Large intestine (tissue), 3 donors: ENCODE data around the gene ZNF552. TPM values are rescaled to one million over a fixed set of nuclear protein-coding genes. Genes with fewer than 3 reads are reported as not detected.
"Not testable (repeated sequence)": the region's sequence is repeated elsewhere in the genome, so short reads cannot be mapped to it uniquely, and the experiment has no call there.

ENCODE experiments used
- DNase-seq, 2 donors: peaks; one replicate each; pipeline versions ENCODE4 v3.0.0 to v3.0.0-alpha.2; 2013
- H3K27ac ChIP-seq: one replicate; pipeline ENCODE4 v1.5.1; 2013; ENCODE audit warnings: low read length
- H3K27me3 ChIP-seq: 2 replicates; pipeline ENCODE4 v1.6.1; 2013; ENCODE audit warnings: low read length; ENCODE audit not compliant: control insufficient read depth, insufficient read depth
- H3K36me3 ChIP-seq: 2 replicates; pipeline ENCODE4 v1.6.1; 2013; ENCODE audit warnings: low read length; ENCODE audit not compliant: control insufficient read depth, insufficient read depth
- H3K4me1 ChIP-seq: one replicate; pipeline ENCODE4 v1.6.1; 2013; ENCODE audit warnings: low read length; ENCODE audit not compliant: control insufficient read depth, insufficient read depth
- H3K4me3 ChIP-seq: one replicate; pipeline ENCODE4 v1.5.1; 2013; ENCODE audit warnings: low read length
- H3K9me3 ChIP-seq: one replicate; pipeline ENCODE4 v1.6.1; 2013; ENCODE audit warnings: mild to moderate bottlenecking, low read depth, low read length, moderate library complexity; ENCODE audit not compliant: control insufficient read depth
- WGBS: methylation state at CpG from one replicate; pipeline ENCODE4 v1.1.5; 2013; ENCODE audit warnings: low lambda C conversion rate; ENCODE audit not compliant: insufficient coverage; 5-methylcytosine and 5-hydroxymethylcytosine counted together
- polyA plus RNA-seq: library from polyadenylated mRNA; unstranded; fragments of 120-200 nt; gene quantifications from one replicate; pipeline ENCODE4 v1.2.1, GENCODE V29; 2013

The ZNF552 gene
- polyA plus RNA-seq, 1 donor = 40.9 TPM

GRCh38 chr19:57820599-57820998 is 5.9 kb upstream of the ZNF552 start:
- WGBS = no CpG with 5 or more reads among the region's 6 CpGs
- Histone ChIP-seq H3K27me3 (no peaks in the 10 kb centered on the region), H3K4me1 (peaks cover 33% of the 10 kb centered on the region), H3K27ac (peak overlapping the region; percentile 86), H3K4me3 (peak overlapping the region; percentile 85), H3K36me3 (peaks cover 9% of the 10 kb centered on the region), H3K9me3 (peaks cover 3% of the 10 kb centered on the region)
- no peak for DNase-seq

DNA sequence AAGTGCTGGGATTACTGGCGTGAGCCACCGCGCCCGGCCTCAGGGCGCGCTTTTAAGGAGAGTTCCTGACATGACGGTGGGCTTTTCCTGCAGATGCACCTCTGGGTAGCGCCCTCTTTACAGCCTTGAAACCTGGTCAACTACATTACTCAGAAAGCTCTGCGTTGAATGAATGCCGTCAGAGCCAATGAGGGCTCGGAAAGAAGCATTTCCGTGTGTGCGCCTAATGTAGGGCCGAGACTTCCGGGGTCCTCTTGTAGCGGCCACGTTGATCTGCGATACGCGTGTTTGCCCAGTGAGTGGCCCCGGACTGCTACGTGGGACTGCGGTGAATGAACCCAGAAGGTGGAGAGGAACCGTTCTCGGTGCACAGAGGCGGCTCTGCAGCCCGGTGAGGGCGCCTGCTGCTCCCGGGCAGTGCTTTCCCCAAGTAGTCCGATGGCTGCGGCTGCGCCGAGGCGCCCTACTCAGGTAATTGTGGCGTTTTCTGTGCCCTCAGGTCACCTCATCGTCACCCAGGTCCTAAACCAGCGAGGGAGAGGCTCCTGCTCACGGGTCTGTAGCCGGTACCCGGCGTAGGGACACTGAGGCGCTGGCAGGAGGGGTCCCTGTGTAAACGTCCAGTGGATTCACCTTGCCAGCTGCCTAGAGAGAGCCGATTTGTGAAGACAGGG is 4.9 kb upstream of the ZNF552 start:
- H3K27me3 ChIP-seq = no peaks in the 10 kb centered on the region
- H3K4me1 ChIP-seq = peaks cover 40% of the 10 kb centered on the region
- peaks cover 3% of the 10 kb centered on the region for H3K9me3 ChIP-seq
- DNase-seq = peak; percentile 90 to 96
- peak overlapping the region; percentile 85 for H3K4me3 ChIP-seq
- peaks cover 9% of the 10 kb centered on the region for H3K36me3 ChIP-seq
- WGBS = no CpG with 5 or more reads among the region's 44 CpGs
- H3K27ac ChIP-seq = peak overlapping the region; percentile 86

- no peaks in the 10 kb centered on the region for H3K27me3 ChIP-seq
- H3K4me3 ChIP-seq = no peak overlapping the region
- peaks cover 9% of the 10 kb centered on the region for H3K36me3 ChIP-seq
- H3K4me1 ChIP-seq = peaks cover 34% of the 10 kb centered on the region
- no peak overlapping the region for H3K27ac ChIP-seq
- H3K9me3 ChIP-seq = peaks cover 3% of the 10 kb centered on the region
- DNase-seq = no peak
- 20% methylated on average over 1 of the region's 7 CpGs for WGBS
These were observed 3.7 kb upstream of the ZNF552 start for GRCh38 chr19:57818378-57818777.

DNA sequence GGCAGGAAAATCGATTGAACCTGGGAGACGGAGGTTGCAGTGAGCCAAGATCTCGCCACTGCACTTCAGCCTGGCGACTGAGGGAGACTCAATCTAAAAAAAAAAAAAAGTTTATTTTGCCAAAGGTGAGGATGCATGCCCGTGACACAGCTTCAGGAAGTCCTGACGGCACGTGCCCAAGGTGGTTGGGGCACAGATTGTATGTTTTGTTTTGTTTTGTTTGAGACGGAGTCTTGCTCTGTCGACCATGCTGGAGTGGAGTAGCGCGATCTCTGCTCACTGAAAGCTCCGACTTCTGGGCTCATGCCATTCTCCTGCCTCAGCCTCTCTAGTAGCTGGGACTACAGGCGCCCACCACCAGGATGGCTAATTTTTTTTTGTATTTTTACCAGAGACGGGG is 3.3 kb upstream of the ZNF552 start:
- DNase-seq = no peak
- H3K9me3 ChIP-seq = peaks cover 3% of the 10 kb centered on the region
- peaks cover 31% of the 10 kb centered on the region for H3K4me1 ChIP-seq
- H3K4me3 ChIP-seq = no peak overlapping the region
- H3K36me3 ChIP-seq = peaks cover 11% of the 10 kb centered on the region
- no CpG with 5 or more reads among the region's 14 CpGs for WGBS
- H3K27ac ChIP-seq = no peak overlapping the region
- no peaks in the 10 kb centered on the region for H3K27me3 ChIP-seq

DNA sequence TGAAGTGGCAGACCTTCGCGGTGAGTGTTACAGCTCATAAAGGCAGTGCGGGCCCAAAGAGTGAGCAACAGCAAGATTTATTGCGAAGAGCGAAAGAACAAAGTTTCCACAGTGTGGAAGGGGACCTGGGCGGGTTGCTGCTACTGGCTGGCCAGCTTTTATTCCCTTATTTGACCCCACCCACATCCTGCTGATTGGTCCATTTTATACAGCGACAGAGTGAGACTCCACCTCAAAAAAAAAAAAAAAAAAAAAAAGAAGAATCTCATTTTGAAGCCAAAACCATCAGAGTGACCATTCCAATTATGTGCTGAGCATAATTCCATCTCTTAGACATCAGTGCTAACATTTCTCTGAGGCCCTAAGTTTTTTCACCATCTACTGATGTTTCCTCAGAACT is 1.9 kb upstream of the ZNF552 start:
- Histone ChIP-seq H3K27me3 (no peaks in the 10 kb centered on the region), H3K4me3 (no peak overlapping the region), H3K4me1 (peaks cover 24% of the 10 kb centered on the region), H3K36me3 (peaks cover 12% of the 10 kb centered on the region), H3K27ac (no peak overlapping the region), H3K9me3 (peaks cover under 1% of the 10 kb centered on the region)
- no CpG with 5 or more reads among the region's 7 CpGs for WGBS
- DNase-seq = no peak

DNA sequence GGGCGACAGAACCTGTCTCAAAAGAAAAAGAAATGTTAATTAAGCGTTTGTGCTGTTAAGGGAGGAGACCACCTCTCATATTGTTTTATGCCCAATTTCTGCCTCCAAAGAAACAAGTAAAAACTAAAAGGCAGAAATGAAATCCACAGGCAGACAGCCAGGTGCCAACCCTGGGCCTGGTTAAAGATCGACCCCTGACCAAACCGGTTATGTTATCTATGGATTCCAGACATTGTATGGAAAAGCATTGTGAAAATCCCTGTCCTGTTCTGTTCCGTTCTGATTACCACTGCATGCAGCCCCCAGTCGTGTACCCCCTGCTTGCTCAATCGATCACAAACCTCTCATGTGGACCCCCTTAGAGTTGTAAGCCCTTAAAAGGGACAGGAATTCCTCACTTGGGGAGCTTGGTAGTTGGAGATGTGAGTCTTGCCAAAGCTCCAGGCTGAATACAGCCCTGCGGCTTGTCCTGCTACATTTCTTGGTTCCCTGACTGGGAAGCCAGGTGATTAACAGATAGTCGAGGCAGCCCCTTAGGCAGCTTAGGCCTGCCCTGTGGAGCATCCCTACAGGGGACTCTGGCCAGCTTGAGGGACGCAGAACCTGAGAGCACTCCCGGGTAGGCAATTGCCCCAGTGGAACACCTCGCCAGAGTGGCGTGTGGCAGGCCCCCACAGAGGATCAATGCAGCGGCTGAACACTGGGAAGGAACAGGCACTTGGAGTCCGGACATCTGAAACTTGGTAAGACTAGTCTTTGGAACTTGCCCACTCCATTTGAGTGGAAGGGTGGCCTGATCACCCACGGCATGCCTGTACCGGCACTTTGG is 748 bp upstream of the ZNF552 start:
- H3K27ac ChIP-seq = peak overlapping the region; percentile 85
- peaks cover 23% of the 10 kb centered on the region for H3K4me1 ChIP-seq
- H3K27me3 ChIP-seq = no peaks in the 10 kb centered on the region
- H3K9me3 ChIP-seq = no peaks in the 10 kb centered on the region
- peak; percentile 31 to 74 for DNase-seq
- peaks cover 12% of the 10 kb centered on the region for H3K36me3 ChIP-seq
- WGBS = no CpG with 5 or more reads among the region's 17 CpGs
- peak overlapping the region; percentile 81 for H3K4me3 ChIP-seq

DNA sequence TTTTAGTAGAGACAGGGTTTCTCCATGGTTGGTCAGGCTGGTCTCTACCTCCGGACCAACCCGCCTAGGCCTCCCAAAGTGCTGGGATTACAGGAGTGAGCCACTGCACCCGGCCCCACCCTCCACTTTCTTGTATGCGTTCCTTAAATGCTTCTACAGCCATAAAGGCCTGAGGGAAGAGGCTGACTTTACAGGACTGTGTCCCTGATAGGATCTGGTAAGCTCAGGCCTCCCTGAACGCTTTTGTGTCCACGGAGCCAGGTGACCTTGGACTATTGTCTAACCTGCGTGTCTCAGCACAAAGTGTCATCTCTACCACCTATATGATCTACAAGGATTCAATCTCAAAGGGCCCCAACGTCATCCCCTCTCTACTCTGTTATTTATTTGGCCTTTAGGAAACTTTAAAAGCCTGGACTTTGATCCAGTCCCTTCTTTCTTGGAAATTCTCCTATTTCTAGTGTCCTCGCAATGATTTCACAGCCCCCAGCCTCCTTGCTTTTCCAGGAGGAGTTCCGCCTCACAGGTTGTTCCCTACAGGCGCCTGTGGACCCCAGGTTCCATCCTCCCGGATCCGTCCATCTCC is 701 bp downstream of the ZNF552 start:
- whole genome bisulfite sequencing = no CpG with 5 or more reads among the region's 13 CpGs
- DNase-seq = peak; percentile 64 to 73
- peaks cover 20% of the 10 kb centered on the region for H3K36me3 ChIP-seq
- peak overlapping the region; percentile 85 for H3K27ac ChIP-seq
- no peaks in the 10 kb centered on the region for H3K27me3 ChIP-seq
- H3K9me3 ChIP-seq = no peaks in the 10 kb centered on the region
- H3K4me3 ChIP-seq = peak overlapping the region; percentile 81
- H3K4me1 ChIP-seq = peaks cover 34% of the 10 kb centered on the region

DNA sequence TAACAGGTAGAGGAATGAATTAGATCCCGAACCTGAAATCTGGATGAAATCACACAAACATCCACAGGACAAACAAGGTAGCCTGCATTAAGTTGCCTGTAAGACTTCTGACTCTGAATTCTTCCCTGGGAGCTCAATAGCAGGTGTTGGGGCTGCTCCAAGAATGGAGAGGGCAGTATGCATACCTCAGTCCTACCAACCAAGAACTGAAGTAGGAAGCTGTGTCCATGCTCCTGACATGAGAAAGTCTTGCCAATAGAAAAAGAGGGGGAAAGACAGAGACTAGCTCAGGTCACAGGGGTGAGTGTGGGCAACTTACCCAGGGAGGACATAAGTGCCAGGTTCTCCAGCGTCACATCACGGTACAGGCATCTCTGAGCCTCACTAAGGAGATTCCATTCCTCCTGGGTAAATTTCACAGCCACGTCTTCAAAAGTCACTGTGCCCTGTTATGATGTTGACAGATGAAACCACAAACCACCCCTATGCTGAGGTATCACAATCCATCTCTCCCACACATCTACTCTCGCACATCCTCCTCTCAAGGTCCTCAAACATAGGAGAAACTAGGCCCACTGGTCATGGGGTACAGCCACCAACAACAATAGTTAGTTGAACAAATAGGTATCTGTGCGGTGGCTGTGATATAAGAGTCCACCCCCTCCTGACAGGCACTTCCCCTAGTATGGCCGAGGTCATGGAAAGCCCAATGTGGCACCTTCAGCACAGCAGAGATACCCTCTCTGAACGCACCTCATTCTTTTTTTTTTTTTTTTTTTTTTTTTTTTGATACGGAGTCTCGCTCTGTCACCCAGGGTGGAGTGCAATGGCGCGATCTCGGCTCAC is 1.5 kb downstream of the ZNF552 start:
- whole genome bisulfite sequencing = 40% methylated on average over 1 of the region's 13 CpGs
- not testable (repeated sequence) for H3K27me3 ChIP-seq, H3K9me3 ChIP-seq, DNase-seq
- H3K4me1 ChIP-seq = peaks cover 37% of the 10 kb centered on the region
- H3K27ac ChIP-seq = peak overlapping the region; percentile 85
- peaks cover 27% of the 10 kb centered on the region for H3K36me3 ChIP-seq
- H3K4me3 ChIP-seq = peak overlapping the region; percentile 81

DNA sequence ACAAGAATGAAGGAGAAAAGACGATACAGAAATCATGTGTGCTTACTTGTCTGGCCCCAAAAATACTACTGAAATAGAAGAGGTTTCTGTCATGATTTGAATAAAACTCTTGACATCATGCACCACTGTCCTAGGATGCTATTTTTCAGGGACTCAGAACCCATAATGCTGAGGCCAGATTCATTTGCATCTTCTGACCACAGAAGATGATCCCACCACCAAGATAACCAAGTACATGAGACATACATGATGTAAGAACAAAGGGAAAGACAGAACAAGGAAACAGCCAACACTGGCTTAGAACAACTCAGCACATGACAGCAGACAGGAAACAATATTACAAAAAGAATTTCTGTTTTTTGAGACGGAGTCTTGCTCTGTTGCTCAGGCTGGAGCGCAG is 2.5 kb downstream of the ZNF552 start:
- H3K9me3 ChIP-seq = no peaks in the 10 kb centered on the region
- H3K27me3 ChIP-seq = no peaks in the 10 kb centered on the region
- no peak for DNase-seq
- peaks cover 39% of the 10 kb centered on the region for H3K4me1 ChIP-seq
- H3K27ac ChIP-seq = peak overlapping the region; percentile 70
- 71% methylated on average over 1 of the region's 3 CpGs for WGBS
- H3K4me3 ChIP-seq = peak overlapping the region; percentile 81
- H3K36me3 ChIP-seq = peaks cover 36% of the 10 kb centered on the region
